Fibroblast of mammary gland (primary cell): Measurements from ENCODE around the gene MED12L.

Experiments used
- DNase-seq: peaks from one replicate; pipeline ENCODE4 v3.0.0-alpha.2; 2010; ENCODE audit warnings: low read depth
- H3K4me3 ChIP-seq: 2 replicates; pipeline ENCODE4 v1.5.1; 2011; ENCODE audit warnings: low read depth, mild to moderate bottlenecking, low read length, moderate library complexity; ENCODE audit not compliant: control insufficient read depth
- TF ChIP-seq, protein P1 (sequence below): conservative IDR thresholded peaks from 2 replicates; pipeline ENCODE4 v1.5.1; 2011; ENCODE audit warnings: low read depth, low read length, inconsistent platforms; ENCODE audit not compliant: control insufficient read depth, insufficient read depth

MED12L gene

DNA sequence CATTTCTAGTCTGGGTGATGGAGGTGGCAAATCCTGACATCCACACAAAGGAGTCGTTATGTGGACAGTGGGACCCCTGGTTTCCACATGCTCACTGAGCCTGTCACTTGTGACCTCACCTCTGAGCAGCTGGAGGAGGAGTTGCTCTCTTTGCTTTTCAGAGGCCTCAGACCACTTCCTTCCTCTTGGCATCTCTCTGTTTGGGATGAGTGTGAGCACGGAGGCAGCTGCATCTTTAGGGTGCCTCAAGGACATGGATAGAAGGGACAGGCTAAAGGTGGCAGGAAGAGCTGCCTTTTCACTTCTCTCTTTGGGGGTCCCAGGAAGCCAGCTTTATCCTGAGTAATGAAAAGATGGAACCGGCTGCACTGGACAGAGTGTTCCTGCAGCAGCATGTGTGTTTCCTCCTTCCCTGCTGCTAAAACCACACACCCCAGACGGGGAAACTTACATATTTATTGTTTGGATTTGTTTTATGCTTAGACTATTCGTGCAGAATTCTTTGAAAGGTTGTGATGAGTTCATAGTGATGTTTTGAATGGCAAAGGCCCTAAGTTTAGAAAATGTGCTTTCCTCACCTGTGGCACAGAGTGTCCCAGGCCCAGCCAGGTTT lies 85.8 kb downstream of the MED12L start:
- H3K4me3 ChIP-seq = no peak overlapping the region
- TF ChIP-seq, protein P1, sequence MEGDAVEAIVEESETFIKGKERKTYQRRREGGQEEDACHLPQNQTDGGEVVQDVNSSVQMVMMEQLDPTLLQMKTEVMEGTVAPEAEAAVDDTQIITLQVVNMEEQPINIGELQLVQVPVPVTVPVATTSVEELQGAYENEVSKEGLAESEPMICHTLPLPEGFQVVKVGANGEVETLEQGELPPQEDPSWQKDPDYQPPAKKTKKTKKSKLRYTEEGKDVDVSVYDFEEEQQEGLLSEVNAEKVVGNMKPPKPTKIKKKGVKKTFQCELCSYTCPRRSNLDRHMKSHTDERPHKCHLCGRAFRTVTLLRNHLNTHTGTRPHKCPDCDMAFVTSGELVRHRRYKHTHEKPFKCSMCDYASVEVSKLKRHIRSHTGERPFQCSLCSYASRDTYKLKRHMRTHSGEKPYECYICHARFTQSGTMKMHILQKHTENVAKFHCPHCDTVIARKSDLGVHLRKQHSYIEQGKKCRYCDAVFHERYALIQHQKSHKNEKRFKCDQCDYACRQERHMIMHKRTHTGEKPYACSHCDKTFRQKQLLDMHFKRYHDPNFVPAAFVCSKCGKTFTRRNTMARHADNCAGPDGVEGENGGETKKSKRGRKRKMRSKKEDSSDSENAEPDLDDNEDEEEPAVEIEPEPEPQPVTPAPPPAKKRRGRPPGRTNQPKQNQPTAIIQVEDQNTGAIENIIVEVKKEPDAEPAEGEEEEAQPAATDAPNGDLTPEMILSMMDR = no peak
- no peak for DNase-seq

GRCh38 chr3:151174351-151174750 lies 88.9 kb downstream of the MED12L start:
- TF ChIP-seq, protein P1 = no peak
- DNase-seq = no peak
- H3K4me3 ChIP-seq = no peak overlapping the region

- no peak overlapping the region for H3K4me3 ChIP-seq
- TF ChIP-seq, protein P1 = no peak
- DNase-seq = no peak
Measured at GRCh38 chr3:151175952-151176351, 90.5 kb downstream of the MED12L start.

DNA sequence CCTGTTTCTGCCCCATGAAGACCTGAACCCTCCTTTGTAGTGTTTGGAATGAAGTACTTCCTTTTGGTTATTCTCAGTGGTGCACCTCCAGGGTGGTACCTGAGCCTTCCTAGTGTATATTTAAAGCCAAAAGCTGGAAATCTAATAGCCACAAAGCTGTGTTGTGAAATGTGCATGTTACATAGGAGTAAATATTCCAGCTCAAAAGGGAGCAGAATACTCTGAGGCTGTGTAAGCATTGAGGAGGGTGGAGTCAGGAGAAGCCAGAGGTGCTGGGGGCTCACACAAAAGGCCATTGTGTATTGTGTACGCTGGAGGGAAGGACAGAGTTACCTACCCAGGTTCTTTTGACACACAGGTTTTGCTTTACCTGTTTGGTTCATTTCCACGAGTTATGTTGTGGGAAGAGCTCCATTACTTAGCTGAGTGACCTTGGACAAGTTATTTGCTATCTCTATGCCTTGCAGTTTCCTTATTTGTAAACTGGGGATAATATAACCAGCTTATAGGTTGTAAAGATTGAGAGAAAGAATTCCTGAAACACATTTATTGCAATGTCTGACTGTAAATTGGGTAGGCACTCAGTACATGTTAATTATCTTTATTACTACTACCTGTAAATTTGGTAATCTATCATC lies 92.9 kb downstream of the MED12L start:
- H3K4me3 ChIP-seq = no peak overlapping the region
- DNase-seq = no peak
- TF ChIP-seq, protein P1 = no peak

GRCh38 chr3:151182349-151183079 lies 97.0 kb downstream of the MED12L start:
- DNase-seq = no peak
- no peak overlapping the region for H3K4me3 ChIP-seq
- TF ChIP-seq, protein P1 = no peak

GRCh38 chr3:151183265-151183671 lies 97.8 kb downstream of the MED12L start:
- no peak overlapping the region for H3K4me3 ChIP-seq
- TF ChIP-seq, protein P1 = no peak
- no peak for DNase-seq
